IPS-20b (cell line): ENCODE measurements around the gene ATN1.

Experiments used
- H3K27ac ChIP-seq: one replicate; pipeline ENCODE4 v1.5.1; 2013; ENCODE audit warnings: low read length
- H3K27me3 ChIP-seq: 2 replicates; pipeline ENCODE4 v1.6.1; 2013; ENCODE audit warnings: mild to moderate bottlenecking, low read length, inconsistent platforms; ENCODE audit not compliant: insufficient read depth
- H3K36me3 ChIP-seq: 2 replicates; pipeline ENCODE4 v1.6.1; 2013; ENCODE audit warnings: low read depth, mild to moderate bottlenecking, inconsistent platforms, low read length, moderate library complexity; ENCODE audit not compliant: insufficient read depth
- H3K4me1 ChIP-seq: 2 replicates; pipeline ENCODE4 v1.6.1; 2013; ENCODE audit warnings: mild to moderate bottlenecking, control low read depth, inconsistent platforms, low read length, moderate library complexity; ENCODE audit not compliant: insufficient read depth
- H3K4me3 ChIP-seq: 2 replicates; pipeline ENCODE4 v1.5.1; 2013; ENCODE audit warnings: mild to moderate bottlenecking, low read length, inconsistent platforms
- H3K9ac ChIP-seq: 2 replicates; pipeline ENCODE4 v1.6.1; 2013; ENCODE audit warnings: low read depth, mild to moderate bottlenecking, inconsistent platforms, low read length, moderate library complexity
- H3K9me3 ChIP-seq: 2 replicates; pipeline ENCODE4 v1.6.1; 2013; ENCODE audit warnings: mild to moderate bottlenecking, low read depth, low read length, inconsistent platforms; ENCODE audit not compliant: insufficient read depth

The ATN1 gene

DNA sequence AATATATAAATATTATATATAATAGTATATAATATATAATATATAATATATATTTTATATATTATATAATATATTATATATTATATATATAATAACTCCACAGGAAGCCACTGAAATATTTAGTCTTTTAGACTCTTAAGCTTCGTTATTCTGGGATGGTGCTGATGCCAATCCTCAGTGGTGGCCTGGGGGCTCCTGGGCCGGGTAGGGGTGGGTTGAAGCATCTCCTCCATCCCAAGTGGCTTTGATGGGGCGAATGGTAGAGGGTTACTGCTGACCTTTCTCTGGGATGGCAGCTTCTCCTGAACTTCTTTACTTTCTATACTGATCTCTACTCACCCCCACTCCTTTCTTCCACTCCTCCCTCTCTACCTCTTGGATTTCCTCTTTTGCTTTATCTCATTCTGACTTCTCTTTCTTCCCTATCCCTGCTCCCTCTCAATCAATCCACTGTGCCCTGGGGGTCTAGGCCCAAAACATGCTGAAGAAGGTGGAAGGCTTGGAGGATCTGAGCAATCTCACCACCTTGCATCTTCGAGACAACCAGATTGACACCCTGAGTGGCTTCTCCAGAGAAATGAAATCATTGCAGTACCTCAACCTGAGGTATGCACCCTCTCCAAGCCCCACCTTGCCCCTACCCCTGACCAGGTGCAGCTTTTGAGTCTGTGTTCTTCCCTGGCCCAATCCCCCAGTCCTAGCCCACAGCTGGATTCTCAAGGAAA, 18.2 kb upstream of the ATN1 start:
- H3K27me3 ChIP-seq: peaks cover 18% of the 10 kb centered on the region
- H3K9ac ChIP-seq: no peak overlapping the region
- no peaks in the 10 kb centered on the region for H3K36me3 ChIP-seq

DNA sequence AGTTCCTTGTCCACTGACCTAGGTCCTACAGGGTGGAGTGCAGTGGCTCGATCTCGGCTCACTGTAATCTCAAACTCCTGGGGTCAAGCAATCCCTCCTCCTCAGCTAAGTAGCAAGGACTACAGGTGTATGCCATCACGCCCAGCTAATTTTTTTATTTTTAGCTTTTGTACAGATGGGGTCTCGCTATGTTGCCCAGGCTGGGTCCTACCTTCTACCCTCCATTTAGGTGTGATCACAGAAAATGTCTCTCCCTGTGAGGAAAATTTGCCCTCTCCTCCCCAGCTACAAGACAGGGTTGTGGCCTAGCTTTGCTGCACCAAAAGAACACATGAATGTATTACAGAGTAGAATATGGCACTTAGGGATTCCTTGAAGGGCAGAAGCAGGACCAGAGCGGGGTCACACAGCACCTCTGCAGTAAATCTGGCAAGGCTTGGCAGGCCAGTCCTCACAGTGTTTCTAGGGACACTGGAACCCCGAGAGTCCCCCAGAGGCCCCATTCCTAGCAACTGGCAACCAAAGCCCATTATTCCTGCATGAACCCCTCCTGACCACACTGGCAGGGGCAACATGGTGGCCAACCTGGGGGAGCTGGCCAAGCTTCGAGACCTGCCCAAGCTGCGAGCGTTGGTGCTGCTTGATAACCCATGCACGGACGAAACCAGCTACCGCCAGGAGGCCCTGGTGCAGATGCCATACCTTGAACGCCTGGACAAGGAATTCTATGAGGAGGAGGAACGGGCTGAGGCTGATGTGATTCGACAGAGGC, 15.4 kb upstream of the ATN1 start:
- Histone ChIP-seq H3K9ac (no peak overlapping the region), H3K9me3 (no peaks in the 10 kb centered on the region), H3K27me3 (peaks cover 5% of the 10 kb centered on the region), H3K36me3 (peaks cover 16% of the 10 kb centered on the region), H3K4me1 (peaks cover 4% of the 10 kb centered on the region; the same call in 1 of the 2 replicates), H3K27ac (no peak overlapping the region), H3K4me3 (no peak overlapping the region)

More for the DNA sequence above, 18.2 kb upstream of the ATN1 start:
- Histone ChIP-seq H3K4me3 (no peak overlapping the region), H3K9me3 (no peaks in the 10 kb centered on the region), H3K27ac (no peak overlapping the region), H3K4me1 (peaks cover 4% of the 10 kb centered on the region; the same call in 1 of the 2 replicates)

DNA sequence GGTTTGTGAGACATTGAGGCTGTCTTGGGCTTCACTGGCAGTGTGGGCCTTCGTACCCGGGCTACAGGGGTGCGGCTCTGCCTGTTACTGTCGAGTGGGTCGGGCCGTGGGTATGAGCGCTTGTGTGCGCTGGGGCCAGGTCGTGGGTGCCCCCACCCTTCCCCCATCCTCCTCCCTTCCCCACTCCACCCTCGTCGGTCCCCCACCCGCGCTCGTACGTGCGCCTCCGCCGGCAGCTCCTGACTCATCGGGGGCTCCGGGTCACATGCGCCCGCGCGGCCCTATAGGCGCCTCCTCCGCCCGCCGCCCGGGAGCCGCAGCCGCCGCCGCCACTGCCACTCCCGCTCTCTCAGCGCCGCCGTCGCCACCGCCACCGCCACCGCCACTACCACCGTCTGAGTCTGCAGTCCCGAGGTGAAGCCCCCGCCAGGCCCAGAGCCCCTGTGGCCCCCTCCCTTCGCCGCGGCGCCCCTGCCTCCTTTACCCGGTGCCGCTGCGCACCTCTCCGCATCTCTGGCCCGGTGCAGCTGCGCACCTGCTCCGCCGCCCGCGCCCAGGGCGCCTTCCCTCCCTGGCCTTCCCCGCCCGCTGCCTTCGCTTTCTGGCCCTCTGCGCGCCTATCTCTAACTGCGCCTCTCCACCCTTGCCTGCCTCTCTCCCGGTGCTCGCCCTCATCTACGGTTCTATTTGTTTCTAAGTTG, 13.4 kb upstream of the ATN1 start, which contains the start of gene ENO2:
TSS of gene ENO2 (plus strand) at position 335 of the 701 bp plus-strand sequence. CDS start 1,253 bp downstream, outside the sequence.
- no peaks in the 10 kb centered on the region for H3K9me3 ChIP-seq
- H3K36me3 ChIP-seq: peaks cover 30% of the 10 kb centered on the region
- peaks cover 5% of the 10 kb centered on the region for H3K27me3 ChIP-seq
- no peak within 1 kb of the TSS for H3K27ac ChIP-seq
- H3K4me3 ChIP-seq: peak within 1 kb of the TSS; percentile 81
- H3K4me1 ChIP-seq: peaks cover 4% of the 10 kb centered on the region; the same call in 1 of the 2 replicates
- H3K9ac ChIP-seq: peak within 1 kb of the TSS; percentile 75

DNA sequence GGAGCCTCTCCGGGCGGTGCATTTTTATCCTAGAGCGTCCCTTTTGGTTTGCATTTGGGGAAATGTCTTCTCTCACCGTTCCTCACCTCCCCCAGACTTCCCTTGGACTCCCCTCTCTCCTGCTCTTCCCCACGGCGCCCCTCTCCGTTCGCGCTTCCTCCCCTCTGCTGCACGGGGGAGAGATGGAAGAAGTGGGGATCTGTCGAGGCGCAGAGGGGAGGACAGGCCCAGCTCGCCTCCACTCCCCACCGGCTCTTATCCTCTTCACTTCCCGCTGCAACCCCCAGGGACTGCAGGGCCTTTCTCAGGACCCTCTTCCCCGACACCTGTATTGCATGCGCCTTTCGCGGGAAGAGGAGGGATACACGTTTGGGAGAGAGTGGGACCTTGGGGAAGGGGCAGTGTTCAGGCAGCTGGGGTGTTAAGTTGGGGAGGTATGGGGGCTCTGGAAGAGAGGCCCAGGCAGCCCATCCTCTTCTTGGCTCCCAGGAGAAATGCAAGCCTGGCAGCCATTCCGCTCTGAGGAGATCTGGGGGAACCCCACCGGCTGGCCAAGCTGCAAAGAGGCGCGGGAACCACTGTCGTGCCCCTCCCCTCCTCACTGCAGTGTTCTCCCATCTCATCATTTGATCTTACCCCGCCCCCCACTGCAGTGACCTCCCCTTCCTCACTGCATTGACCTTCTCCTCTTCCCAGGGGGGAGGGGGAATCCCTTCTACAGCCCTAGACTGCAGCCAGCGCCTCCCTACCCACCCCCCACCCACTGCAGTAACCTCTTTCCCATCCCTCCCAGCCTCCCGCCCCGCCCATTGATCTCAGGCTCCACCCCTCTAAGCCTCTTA, 12.6 kb upstream of the ATN1 start:
- Histone ChIP-seq H3K4me3 (peak overlapping the region; percentile 81), H3K9me3 (no peaks in the 10 kb centered on the region), H3K9ac (peak overlapping the region; percentile 75), H3K4me1 (peaks cover 4% of the 10 kb centered on the region; the same call in 1 of the 2 replicates), H3K27me3 (peaks cover 5% of the 10 kb centered on the region), H3K36me3 (peaks cover 38% of the 10 kb centered on the region), H3K27ac (no peak overlapping the region)

- Histone ChIP-seq H3K27me3 (peaks cover 5% of the 10 kb centered on the region), H3K9me3 (no peaks in the 10 kb centered on the region), H3K27ac (no peak overlapping the region), H3K4me1 (peaks cover 4% of the 10 kb centered on the region; the same call in 1 of the 2 replicates), H3K4me3 (peak overlapping the region; percentile 81), H3K9ac (no peak overlapping the region), H3K36me3 (peaks cover 40% of the 10 kb centered on the region)
Measured at GRCh38 chr12:6915789-6916285, 11.9 kb upstream of the ATN1 start.

- peaks cover 48% of the 10 kb centered on the region for H3K36me3 ChIP-seq
Measured at GRCh38 chr12:6916426-6917200, 11.1 kb upstream of the ATN1 start.

DNA sequence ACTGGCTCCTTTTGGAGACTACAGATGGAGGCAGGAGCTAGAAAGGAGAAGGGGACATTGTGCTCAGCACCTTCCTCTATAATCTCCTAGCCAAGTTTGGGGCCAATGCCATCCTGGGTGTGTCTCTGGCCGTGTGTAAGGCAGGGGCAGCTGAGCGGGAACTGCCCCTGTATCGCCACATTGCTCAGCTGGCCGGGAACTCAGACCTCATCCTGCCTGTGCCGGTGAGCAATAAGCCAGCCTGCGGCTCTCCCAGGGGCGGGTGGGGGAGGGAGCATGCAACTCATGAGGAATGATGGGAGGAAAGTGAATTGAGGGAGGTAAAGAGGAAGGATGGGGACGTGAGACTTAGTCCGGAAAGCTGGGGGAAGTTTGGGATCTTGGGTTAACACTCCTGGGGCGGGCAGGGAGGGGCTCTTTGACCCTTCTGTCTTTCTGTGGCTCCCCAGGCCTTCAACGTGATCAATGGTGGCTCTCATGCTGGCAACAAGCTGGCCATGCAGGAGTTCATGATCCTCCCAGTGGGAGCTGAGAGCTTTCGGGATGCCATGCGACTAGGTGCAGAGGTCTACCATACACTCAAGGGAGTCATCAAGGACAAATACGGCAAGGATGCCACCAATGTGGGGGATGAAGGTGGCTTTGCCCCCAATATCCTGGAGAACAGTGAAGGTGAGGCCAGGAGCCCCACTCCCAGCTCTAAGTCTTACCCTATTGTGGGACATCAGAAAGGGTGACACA, 10.1 kb upstream of the ATN1 start:
- Histone ChIP-seq H3K36me3 (peaks cover 59% of the 10 kb centered on the region), H3K27ac (no peak overlapping the region), H3K4me1 (peaks cover 4% of the 10 kb centered on the region; the same call in 1 of the 2 replicates), H3K9me3 (no peaks in the 10 kb centered on the region), H3K27me3 (peaks cover 5% of the 10 kb centered on the region), H3K4me3 (no peak overlapping the region), H3K9ac (no peak overlapping the region)

More at GRCh38 chr12:6916426-6917200, 11.1 kb upstream of the ATN1 start:
- H3K9me3 ChIP-seq: no peaks in the 10 kb centered on the region
- H3K4me3 ChIP-seq: no peak overlapping the region
- no peak overlapping the region for H3K27ac ChIP-seq
- H3K4me1 ChIP-seq: peaks cover 4% of the 10 kb centered on the region; the same call in 1 of the 2 replicates
- no peak overlapping the region for H3K9ac ChIP-seq
- peaks cover 5% of the 10 kb centered on the region for H3K27me3 ChIP-seq

DNA sequence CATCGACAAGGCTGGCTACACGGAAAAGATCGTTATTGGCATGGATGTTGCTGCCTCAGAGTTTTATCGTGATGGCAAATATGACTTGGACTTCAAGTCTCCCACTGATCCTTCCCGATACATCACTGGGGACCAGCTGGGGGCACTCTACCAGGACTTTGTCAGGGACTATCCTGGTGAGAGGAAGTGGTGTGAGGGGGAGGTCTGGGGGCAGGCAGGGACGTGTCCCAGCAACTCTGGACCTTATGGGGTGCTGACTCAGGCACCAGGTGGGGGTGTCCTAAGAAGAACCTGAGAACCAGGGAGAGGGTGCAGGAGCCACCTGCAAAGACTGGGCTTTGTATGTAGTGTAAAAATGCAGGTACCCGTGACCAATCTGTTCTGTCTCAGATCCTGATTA, 8.2 kb upstream of the ATN1 start:
- H3K27ac ChIP-seq: no peak overlapping the region
- H3K27me3 ChIP-seq: no peaks in the 10 kb centered on the region
- H3K4me1 ChIP-seq: peaks cover 3% of the 10 kb centered on the region; the same call in 1 of the 2 replicates
- H3K9ac ChIP-seq: no peak overlapping the region
- peaks cover 73% of the 10 kb centered on the region for H3K36me3 ChIP-seq
- no peaks in the 10 kb centered on the region for H3K9me3 ChIP-seq
- no peak overlapping the region for H3K4me3 ChIP-seq

GRCh38 chr12:6921539-6921938, 6.2 kb upstream of the ATN1 start:
- Histone ChIP-seq H3K27ac (no peak overlapping the region), H3K4me3 (no peak overlapping the region), H3K9ac (no peak overlapping the region), H3K27me3 (no peaks in the 10 kb centered on the region), H3K4me1 (peaks cover 14% of the 10 kb centered on the region; the same call in 1 of the 2 replicates), H3K36me3 (peaks cover 65% of the 10 kb centered on the region), H3K9me3 (no peaks in the 10 kb centered on the region)
